Hepatocyte (in vitro differentiated cells): Measurements from ENCODE around the gene TMEM238. TPM values are rescaled to one million over a fixed set of nuclear protein-coding genes. Genes with fewer than 3 reads are reported as not detected.

Source experiments
- DNase-seq: peaks from one replicate; pipeline ENCODE4 v3.0.0-alpha.2; 2016; ENCODE audit warnings: low spot score
- H2AFZ ChIP-seq: fragments of 200-600 bp; sonication (generic); 2 replicates; pipeline ENCODE4 v1.6.0; 2016; ENCODE audit warnings: antibody characterized with exemption, mild to moderate bottlenecking
- H3K27ac ChIP-seq: fragments of 200-600 bp; sonication (generic); 2 replicates; pipeline ENCODE4 v1.5.1; 2016; ENCODE audit warnings: mild to moderate bottlenecking
- H3K27me3 ChIP-seq: fragments of 200-600 bp; sonication (generic); 2 replicates; pipeline ENCODE4 v1.6.1; 2016
- H3K36me3 ChIP-seq: fragments of 200-600 bp; sonication (generic); replicated peaks from 2 replicates; pipeline ENCODE4 v1.5.1; 2016; ENCODE audit warnings: low read depth; ENCODE audit not compliant: insufficient read depth
- H3K4me1 ChIP-seq: fragments of 200-600 bp; sonication (generic); 2 replicates; pipeline ENCODE4 v1.5.1; 2016; ENCODE audit warnings: mild to moderate bottlenecking, moderate library complexity; ENCODE audit not compliant: insufficient read depth
- H3K4me2 ChIP-seq: fragments of 200-600 bp; sonication (generic); 2 replicates; pipeline ENCODE4 v1.6.0; 2016
- H3K4me3 ChIP-seq: fragments of 200-600 bp; sonication (generic); 2 replicates; pipeline ENCODE4 v1.5.1; 2016; ENCODE audit warnings: mild to moderate bottlenecking
- H3K79me2 ChIP-seq: fragments of 200-600 bp; sonication (generic); 2 replicates; pipeline ENCODE4 v1.6.0; 2017; ENCODE audit warnings: mild to moderate bottlenecking
- H3K9me2 ChIP-seq: fragments of 200-600 bp; sonication (generic); replicated peaks from 2 replicates; pipeline ENCODE4 v1.6.0; 2017; ENCODE audit warnings: mild to moderate bottlenecking; ENCODE audit not compliant: insufficient read depth
- H3K9me3 ChIP-seq: fragments of 200-600 bp; sonication (generic); 2 replicates; pipeline ENCODE4 v1.5.1; 2016; ENCODE audit warnings: low read depth, mild to moderate bottlenecking
- H4K20me1 ChIP-seq: fragments of 200-600 bp; sonication (generic); 2 replicates; pipeline ENCODE4 v1.6.0; 2016; ENCODE audit warnings: mild to moderate bottlenecking; ENCODE audit not compliant: insufficient read depth, poor library complexity, severe bottlenecking
- CTCF ChIP-seq: fragments of 200-600 bp; sonication (generic); IDR thresholded peaks from 2 replicates; pipeline ENCODE4 v1.5.1; 2016; ENCODE audit warnings: antibody characterized with exemption, mild to moderate bottlenecking; ENCODE audit not compliant: poor library complexity
- EZH2 ChIP-seq: fragments of 200-600 bp; sonication (generic); IDR thresholded peaks from 2 replicates; pipeline ENCODE4 v1.6.1; 2016; ENCODE audit warnings: antibody characterized with exemption, mild to moderate bottlenecking, borderline replicate concordance
- EZH2phosphoT487 ChIP-seq: fragments of 200-600 bp; sonication (generic); IDR thresholded peaks from one replicate; pipeline ENCODE4 v1.6.1; 2018; ENCODE audit warnings: antibody characterized with exemption, mild to moderate bottlenecking, low read depth, moderate library complexity; ENCODE audit not compliant: unreplicated experiment, severe bottlenecking
- WGBS: methylation state at CpG from one replicate; pipeline ENCODE4 v1.1.6; 2016; ENCODE audit warnings: low lambda C conversion rate; ENCODE audit errors: missing lambda C conversion rate; 5-methylcytosine and 5-hydroxymethylcytosine counted together
- polyA plus RNA-seq: library from polyadenylated mRNA; unstranded; fragments of >200 nt; fragmentation: Nextera tagmentation; extraction: Ambion mirVana; gene quantifications from 2 replicates; pipeline ENCODE4 v1.2.1, GENCODE V29; 2016
- total RNA-seq: library from RNA; depleted of rRNA; stranded (reverse); fragments of >200 nt; gene quantifications from 2 replicates; pipeline ENCODE4 v1.2.3, GENCODE V29; 2014

TMEM238 gene
- total and polyA plus RNA-seq, 2 experiments from 2014 or later = 9.1 to 29.6 TPM

- no peak within 1 kb of the TSS for H3K4me3 ChIP-seq
- H3K9me3 ChIP-seq = no peaks in the 10 kb centered on the region
- no peaks in the 10 kb centered on the region for H3K36me3 ChIP-seq
- DNase-seq = no peak
- 52% methylated on average over 21 of the region's 21 CpGs for WGBS
- H2AFZ ChIP-seq = no peak within 1 kb of the TSS
- no peak for TF ChIP-seq EZH2phosphoT487
- TF ChIP-seq CTCF = no peak
- no peak for TF ChIP-seq EZH2
- H3K9me2 ChIP-seq = no peaks in the 10 kb centered on the region
- no peaks in the 10 kb centered on the region for H4K20me1 ChIP-seq
- H3K4me2 ChIP-seq = peak within 1 kb of the TSS; percentile 59
- no peaks in the 10 kb centered on the region for H3K79me2 ChIP-seq
- peaks cover 23% of the 10 kb centered on the region for H3K27me3 ChIP-seq
- no peak within 1 kb of the TSS for H3K27ac ChIP-seq
- H3K4me1 ChIP-seq = peaks cover 31% of the 10 kb centered on the region
These were observed 7.7 kb downstream of the TMEM238 start, which contains the start of gene TMEM190 for GRCh38 chr19:55376241-55376933. Gene TMEM190, plus strand, starts transcription at chr19:55376826. Its CDS starts 28 bp downstream, at chr19:55376854.

GRCh38 chr19:55373993-55374757 is 9.9 kb downstream of the TMEM238 start:
- H3K27ac ChIP-seq = peak overlapping the region; percentile 37
- peak overlapping the region; percentile 62 for H3K4me2 ChIP-seq
- H3K4me3 ChIP-seq = no peak overlapping the region
- TF ChIP-seq EZH2 = peak; percentile 59
- no peak for TF ChIP-seq CTCF
- H3K9me2 ChIP-seq = no peaks in the 10 kb centered on the region
- no peaks in the 10 kb centered on the region for H4K20me1 ChIP-seq
- H3K9me3 ChIP-seq = no peaks in the 10 kb centered on the region
- H3K36me3 ChIP-seq = no peaks in the 10 kb centered on the region
- no peak for DNase-seq
- no peaks in the 10 kb centered on the region for H3K79me2 ChIP-seq
- H2AFZ ChIP-seq = no peak overlapping the region
- peaks cover 41% of the 10 kb centered on the region for H3K27me3 ChIP-seq
- H3K4me1 ChIP-seq = peaks cover 40% of the 10 kb centered on the region
- WGBS = 12% methylated on average over 21 of the region's 31 CpGs

GRCh38 chr19:55373306-55373992 is 10.6 kb downstream of the TMEM238 start:
- WGBS = 57% methylated on average over 7 of the region's 9 CpGs

More at GRCh38 chr19:55373306-55373992, 10.6 kb downstream of the TMEM238 start:
- Histone ChIP-seq H3K4me1 (peaks cover 43% of the 10 kb centered on the region), H3K9me2 (no peaks in the 10 kb centered on the region), H3K27ac (peak overlapping the region; percentile 37), H2AFZ (no peak overlapping the region), H3K36me3 (no peaks in the 10 kb centered on the region), H3K4me2 (peak overlapping the region; percentile 62), H4K20me1 (no peaks in the 10 kb centered on the region), H3K27me3 (peaks cover 48% of the 10 kb centered on the region), H3K9me3 (no peaks in the 10 kb centered on the region), H3K79me2 (no peaks in the 10 kb centered on the region), H3K4me3 (no peak overlapping the region)
- TF ChIP-seq EZH2 (no peak), EZH2phosphoT487 (no peak), CTCF (no peak)
- no peak for DNase-seq
